GM21528 (cell line): ENCODE data around the gene TNPO3.
"Not testable (repeated sequence)": the region's sequence is repeated elsewhere in the genome, so short reads cannot be mapped to it uniquely, and the experiment has no call there.

Experiments
- ATAC-seq: cut with Tn5 transposase; IDR thresholded peaks from one replicate; pipeline ENCODE4 v1.9.1; 2021; ENCODE audit warnings: mild to moderate bottlenecking, moderate library complexity; ENCODE audit not compliant: unreplicated experiment, low FRiP score

Gene TNPO3

GRCh38 chr7:129072479-129073011 lies 17.6 kb upstream of the TNPO3 start:
- no peak for ATAC-seq

GRCh38 chr7:129069021-129069420 lies 14.1 kb upstream of the TNPO3 start:
- no peak for ATAC-seq

GRCh38 chr7:129067943-129068548 lies 13.1 kb upstream of the TNPO3 start:
- ATAC-seq, result no peak

GRCh38 chr7:129067132-129067561 lies 12.2 kb upstream of the TNPO3 start:
- not testable (repeated sequence) for ATAC-seq

- ATAC-seq, result no peak
These were observed 11.6 kb upstream of the TNPO3 start for GRCh38 chr7:129066290-129067131.

- ATAC-seq, result no peak
These were observed 1.1 kb upstream of the TNPO3 start for GRCh38 chr7:129055861-129056464.

- ATAC-seq, result peak; percentile 24
These were observed 444 bp upstream of the TNPO3 start for GRCh38 chr7:129055294-129055816.

- no peak for ATAC-seq
These were observed 923 bp downstream of the TNPO3 start for GRCh38 chr7:129053938-129054437.

GRCh38 chr7:129052441-129052840 lies 2.5 kb downstream of the TNPO3 start:
- ATAC-seq, result no peak

- ATAC-seq, result not testable (repeated sequence)
These were observed 3.5 kb downstream of the TNPO3 start for GRCh38 chr7:129051459-129051858.

GRCh38 chr7:129047761-129048160 lies 7.2 kb downstream of the TNPO3 start:
- no peak for ATAC-seq

- ATAC-seq, result no peak
These were observed 9.2 kb downstream of the TNPO3 start for GRCh38 chr7:129045682-129046081.

- ATAC-seq, result no peak
These were observed 11.9 kb downstream of the TNPO3 start for GRCh38 chr7:129043012-129043411.

- ATAC-seq, result no peak
These were observed 13.5 kb downstream of the TNPO3 start for GRCh38 chr7:129041142-129042085.

- ATAC-seq, result not testable (repeated sequence)
These were observed 16.4 kb downstream of the TNPO3 start for GRCh38 chr7:129038468-129038867.

- ATAC-seq, result no peak
These were observed 17.3 kb downstream of the TNPO3 start for GRCh38 chr7:129037585-129037984.

- no peak for ATAC-seq
These were observed 22.9 kb downstream of the TNPO3 start for GRCh38 chr7:129032017-129032416.

GRCh38 chr7:129030440-129030839 lies 24.5 kb downstream of the TNPO3 start:
- ATAC-seq, result no peak

- no peak for ATAC-seq
These were observed 30.8 kb downstream of the TNPO3 start for GRCh38 chr7:129024125-129024524.

GRCh38 chr7:129021656-129022055 lies 33.3 kb downstream of the TNPO3 start:
- no peak for ATAC-seq
